ENCODE results near the gene STARD10. TPM values are rescaled to one million over a fixed set of nuclear protein-coding genes. Genes with fewer than 3 reads are reported as not detected.

The STARD10 gene
- total and polyA plus RNA-seq, 9 of the 15 experiments (the other 6 are each of a cell fraction or from before 2014, with no cell fraction given) = 0.15 to 52.9 (median 32.3) TPM

DNA sequence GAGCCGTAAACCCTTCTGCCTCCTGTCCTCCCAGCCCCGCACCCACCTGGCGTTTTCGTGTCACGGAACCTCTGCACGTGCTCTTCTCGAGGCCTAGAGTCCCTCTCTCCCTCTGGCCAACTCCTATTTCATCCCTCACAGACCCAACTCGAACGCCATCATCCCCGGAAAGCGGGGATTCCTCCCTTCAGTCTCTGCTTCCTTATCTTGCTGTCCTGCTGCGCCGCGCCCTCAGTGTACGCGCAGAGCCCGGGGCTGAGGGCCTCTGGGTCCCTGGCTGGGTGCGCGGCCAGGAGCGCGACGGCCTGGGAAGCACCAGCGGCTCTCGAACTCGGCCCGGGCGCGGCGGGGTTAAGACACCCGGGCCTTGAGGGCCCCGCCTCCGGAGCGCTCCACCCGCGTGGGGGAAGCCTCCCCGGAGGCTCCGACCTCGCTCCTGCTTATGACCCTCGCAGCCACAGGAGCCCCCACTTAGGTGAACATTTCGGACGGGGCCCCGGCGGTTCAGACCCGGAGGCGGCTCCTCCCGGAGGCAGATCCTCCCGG lies 20.0 kb upstream of the STARD10 start (continued):
- TF ChIP-seq CHD7 (IDR thresholded peaks at IDR 0.05; ENCODE audit: low read depth, low read length) (no peak), NELFE (IDR thresholded peaks at IDR 0.05; ENCODE audit: insufficient read depth, insufficient read length) (no peak), PHF8 (IDR thresholded peaks at IDR 0.05; ENCODE audit: borderline replicate concordance, low read length) (peak; percentile 65; the same call in 1 of the 2 replicates), LCOR (CRISPR knock-in tag; IDR thresholded peaks at IDR 0.05) (0 out of 2 replicates have a peak, but pooled peaks have one; percentile 11), NONO (IDR thresholded peaks at IDR 0.05; ENCODE audit: low read depth in 2 of 2, low read length in 1 of 2) (peak; percentile 16 to 100; a peak in 3 of 4 replicates), GTF2B (IDR thresholded peaks at IDR 0.05; ENCODE audit: extremely low read depth, insufficient read length) (no peak), PTBP1 (IDR thresholded peaks at IDR 0.05; ENCODE audit: low read depth, low read length) (no peak), PHTF2 (CRISPR knock-in tag; IDR thresholded peaks at IDR 0.05) (no peak), HEY1 (CRISPR knock-in tag; IDR thresholded peaks at IDR 0.05; ENCODE audit: borderline replicate concordance) (no peak), HOMEZ (CRISPR knock-in tag; IDR thresholded peaks at IDR 0.05) (no peak), ZNF398 (CRISPR knock-in tag; IDR thresholded peaks at IDR 0.05) (no peak), GATA2 (CRISPR knock-in tag; IDR thresholded peaks at IDR 0.05) (peak; percentile 59)

All from K562 (cell line).